GM19328 (cell line): ENCODE results near the gene LYZL1.
"Not testable (repeated sequence)": the region's sequence is repeated elsewhere in the genome, so short reads cannot be mapped to it uniquely, and the experiment has no call there.

ENCODE experiments used
- ATAC-seq: cut with Tn5 transposase; IDR thresholded peaks from one replicate; pipeline ENCODE4 v1.9.1; 2021; ENCODE audit warnings: mild to moderate bottlenecking, moderate library complexity; ENCODE audit not compliant: unreplicated experiment

The LYZL1 gene

GRCh38 chr10:29304995-29305335 lies 16.1 kb downstream of the LYZL1 start:
- no peak for ATAC-seq

GRCh38 chr10:29306688-29307087 lies 17.8 kb downstream of the LYZL1 start:
- no peak for ATAC-seq

- not testable (repeated sequence) for ATAC-seq
These were observed 19.3 kb downstream of the LYZL1 start for GRCh38 chr10:29308142-29308541.

- ATAC-seq, result no peak
These were observed 20.6 kb downstream of the LYZL1 start for GRCh38 chr10:29309465-29309864.

GRCh38 chr10:29310463-29310862 lies 21.6 kb downstream of the LYZL1 start:
- ATAC-seq, result not testable (repeated sequence)

GRCh38 chr10:29313071-29313470 lies 24.2 kb downstream of the LYZL1 start:
- ATAC-seq, result no peak

- no peak for ATAC-seq
These were observed 25.9 kb downstream of the LYZL1 start for GRCh38 chr10:29314726-29315125.

GRCh38 chr10:29315814-29316213 lies 26.9 kb downstream of the LYZL1 start:
- no peak for ATAC-seq

- no peak for ATAC-seq
These were observed 27.6 kb downstream of the LYZL1 start for GRCh38 chr10:29316308-29317026.

- no peak for ATAC-seq
These were observed 28.2 kb downstream of the LYZL1 start for GRCh38 chr10:29317027-29317420.

GRCh38 chr10:29317423-29318021 lies 28.7 kb downstream of the LYZL1 start:
- ATAC-seq, result no peak

GRCh38 chr10:29318141-29319071 lies 29.5 kb downstream of the LYZL1 start:
- ATAC-seq, result not testable (repeated sequence)

- no peak for ATAC-seq
These were observed 30.4 kb downstream of the LYZL1 start for GRCh38 chr10:29319205-29319781.

GRCh38 chr10:29320680-29321121 lies 31.8 kb downstream of the LYZL1 start:
- ATAC-seq, result not testable (repeated sequence)

GRCh38 chr10:29321656-29322055 lies 32.8 kb downstream of the LYZL1 start:
- ATAC-seq, result no peak

- no peak for ATAC-seq
These were observed 34.0 kb downstream of the LYZL1 start for GRCh38 chr10:29322918-29323317.

GRCh38 chr10:29323367-29323766 lies 34.5 kb downstream of the LYZL1 start:
- ATAC-seq, result no peak

GRCh38 chr10:29324220-29324841 lies 35.5 kb downstream of the LYZL1 start:
- ATAC-seq, result no peak

- ATAC-seq, result no peak
These were observed 37.4 kb downstream of the LYZL1 start for GRCh38 chr10:29326299-29326698.

GRCh38 chr10:29326886-29327745 lies 38.2 kb downstream of the LYZL1 start:
- no peak for ATAC-seq
